ENCODE data around the gene TTLL9.

DNA sequence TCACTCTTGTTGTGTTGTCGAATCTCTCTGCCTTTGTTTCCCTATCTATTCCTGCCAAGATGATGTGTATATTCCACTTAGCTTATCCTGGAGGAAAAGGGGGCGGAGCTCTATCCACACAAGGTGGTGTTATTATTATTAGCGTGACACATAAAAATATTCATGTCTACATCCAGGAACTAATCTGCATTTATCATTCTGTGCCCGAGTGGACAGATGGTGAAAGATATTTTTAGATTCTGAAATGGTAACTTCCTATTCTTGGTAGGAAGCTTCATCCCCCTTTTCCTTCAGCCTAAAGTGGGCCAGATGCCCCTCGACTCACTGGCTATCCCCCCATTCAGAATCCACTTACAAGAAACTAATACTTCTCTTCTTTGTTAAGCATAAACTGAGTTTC is 99.6 kb downstream of the TTLL9 start:
- no peak for TF ChIP-seq POLR2A (IDR thresholded peaks at IDR 0.05)
- no peak for TF ChIP-seq CTCF (IDR thresholded peaks at IDR 0.05)
- TF ChIP-seq POLR2AphosphoS5 (IDR thresholded peaks at IDR 0.05): no peak

All from breast epithelium (tissue), 3 donors.